GM18498 (cell line): ENCODE measurements around the gene SLC6A3.

Source experiments
- ATAC-seq: cut with Tn5 transposase; IDR thresholded peaks from one replicate; pipeline ENCODE4 v1.9.1; 2021; ENCODE audit warnings: mild to moderate bottlenecking, moderate library complexity; ENCODE audit not compliant: unreplicated experiment

Gene SLC6A3

DNA sequence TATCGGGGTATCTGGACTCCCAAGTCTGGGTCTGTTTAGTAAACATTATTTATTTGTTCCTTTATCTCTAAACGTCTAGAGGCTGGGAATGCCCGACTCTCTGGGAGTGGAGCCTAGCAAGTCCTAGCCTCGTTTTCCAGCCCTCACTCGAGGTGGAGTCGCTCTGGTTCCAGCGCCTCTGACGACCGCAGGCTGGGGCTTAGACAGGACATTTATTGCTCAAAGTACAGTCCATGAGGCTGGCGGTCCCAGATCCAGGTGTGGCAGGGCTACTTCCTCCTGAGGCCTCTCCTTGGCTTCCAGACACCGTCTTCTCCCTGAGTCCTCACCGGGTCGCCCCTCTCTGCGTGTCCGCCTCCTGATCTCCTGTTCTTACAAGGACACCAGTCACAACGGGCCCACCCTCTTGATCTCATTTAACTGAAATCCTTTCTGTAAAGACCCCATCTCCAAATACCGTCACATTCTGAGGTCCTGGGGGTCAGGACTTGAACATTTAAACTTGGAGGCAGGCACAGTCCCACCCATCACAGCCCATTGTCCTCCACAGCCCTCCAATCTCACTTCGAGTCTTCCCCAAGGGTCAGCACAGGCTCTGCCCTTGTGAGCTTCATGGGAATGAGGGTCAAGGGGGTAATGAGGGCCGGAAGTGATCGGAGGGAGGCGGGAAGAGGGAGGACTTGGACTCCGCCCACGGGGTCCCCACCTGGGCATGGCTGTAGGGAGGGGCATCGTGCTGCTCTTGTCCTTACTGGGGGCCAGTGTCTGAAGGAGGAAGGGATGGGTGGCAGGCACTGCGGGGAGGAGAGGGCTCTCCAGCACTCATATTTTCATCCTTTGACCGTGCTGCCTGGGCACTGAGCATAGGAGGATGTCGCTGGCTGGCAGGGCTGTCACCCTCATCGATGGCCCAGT is 88.1 kb downstream of the SLC6A3 start:
- ATAC-seq: no peak

DNA sequence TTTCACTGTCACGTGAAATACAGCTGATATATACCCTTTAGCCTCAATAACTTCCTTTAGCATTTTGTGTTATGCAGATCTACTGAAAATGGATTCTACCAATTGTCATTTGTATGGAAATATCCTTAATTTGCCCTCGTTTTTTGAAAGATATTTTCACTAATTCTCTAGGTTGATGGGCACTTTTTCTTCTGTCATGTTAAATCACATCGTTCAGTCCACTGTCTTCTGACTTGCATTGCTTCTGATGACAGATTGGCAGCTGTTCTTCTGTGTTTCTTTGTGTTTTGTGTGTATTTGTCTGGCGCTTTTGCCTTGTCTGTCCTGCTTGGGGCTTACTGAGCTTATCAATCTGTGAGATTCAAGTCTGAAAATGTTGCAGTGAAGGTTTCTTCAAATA is 90.7 kb downstream of the SLC6A3 start:
- no peak for ATAC-seq

DNA sequence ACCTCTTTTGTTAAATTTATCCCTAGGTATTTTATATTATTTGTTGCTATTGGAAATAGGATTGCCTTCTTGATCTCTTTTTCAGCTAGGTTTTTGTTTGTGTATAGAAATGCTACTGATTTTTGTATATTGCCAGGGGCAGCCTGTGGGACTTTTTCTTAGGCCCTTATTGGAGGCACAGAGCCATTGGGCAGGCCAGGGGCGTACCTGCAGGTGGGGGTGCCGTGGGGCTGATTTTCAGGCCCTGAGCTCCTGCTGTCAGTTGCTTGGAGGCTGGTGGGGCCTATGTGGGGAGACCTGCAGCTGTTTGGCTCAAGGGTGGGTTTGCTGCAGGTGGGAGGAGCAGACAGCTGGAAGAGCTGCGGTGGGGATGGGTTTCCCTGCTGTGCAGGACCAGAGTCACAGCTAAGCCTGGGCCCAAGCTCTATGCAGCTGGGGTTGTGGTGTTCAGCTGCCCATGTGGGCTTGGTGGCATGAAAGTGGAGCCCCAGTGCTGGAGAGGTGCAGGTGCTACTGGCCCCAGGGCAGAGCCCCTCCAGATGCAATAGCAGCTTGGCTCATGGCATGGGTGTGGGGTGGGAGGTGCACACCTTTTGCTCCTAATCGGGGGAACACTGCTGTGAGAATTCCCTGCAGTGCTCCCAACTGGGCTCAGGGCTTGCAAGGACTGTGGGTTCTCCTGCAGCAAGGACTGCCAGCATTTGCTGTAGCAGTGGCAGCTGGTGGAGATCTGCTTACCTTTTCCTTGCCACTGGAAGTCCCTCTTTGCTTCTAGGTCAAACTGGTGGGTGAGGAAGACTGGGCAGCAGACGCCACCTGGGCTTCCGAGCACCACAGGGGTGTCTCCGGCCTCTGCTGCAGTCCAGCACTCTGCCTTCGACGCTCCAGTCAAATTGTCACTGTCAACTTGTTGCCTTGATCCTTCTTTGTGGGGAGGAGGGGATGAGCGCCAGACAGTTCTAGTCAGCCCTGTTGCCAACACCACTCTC is 92.7 kb downstream of the SLC6A3 start:
- ATAC-seq: no peak

DNA sequence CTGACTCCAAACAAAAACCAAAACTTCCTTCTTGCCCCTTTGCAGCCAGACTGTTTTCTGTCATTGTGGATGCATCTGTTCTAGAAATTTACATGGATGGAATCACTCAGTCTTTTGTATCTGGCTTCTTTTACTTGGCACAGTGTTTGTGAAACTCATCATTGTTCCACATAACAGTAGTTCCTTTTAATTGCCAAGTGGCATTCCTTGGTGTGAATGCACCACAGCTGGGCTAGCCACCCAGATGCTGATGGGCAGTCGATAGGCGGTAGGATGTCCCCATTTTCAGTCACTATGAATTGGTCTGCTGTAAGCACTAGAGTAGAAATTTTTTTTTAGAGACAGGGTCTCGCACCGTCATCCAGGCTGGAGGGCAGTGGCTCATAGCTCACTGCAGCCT is 94.1 kb downstream of the SLC6A3 start:
- ATAC-seq: no peak

DNA sequence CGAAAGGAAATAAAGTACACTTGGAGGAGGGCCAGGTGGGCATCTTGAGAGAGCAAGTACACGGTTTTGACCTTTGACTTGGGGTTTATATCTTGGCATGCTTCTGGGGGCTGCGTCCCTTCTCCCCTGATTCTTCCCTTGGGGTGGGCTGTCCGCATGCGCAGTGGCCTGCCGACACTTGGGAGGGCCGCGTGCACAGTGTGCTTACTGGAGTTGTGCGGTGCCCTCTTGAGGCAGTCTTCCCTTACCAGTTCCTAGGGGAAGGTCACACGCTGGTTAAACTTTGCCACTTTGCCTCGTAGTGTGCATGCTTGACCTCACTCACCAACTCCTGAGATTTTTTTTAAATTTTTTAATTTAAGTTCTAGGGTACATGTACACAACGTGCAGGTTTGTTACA is 96.0 kb downstream of the SLC6A3 start:
- no peak for ATAC-seq

DNA sequence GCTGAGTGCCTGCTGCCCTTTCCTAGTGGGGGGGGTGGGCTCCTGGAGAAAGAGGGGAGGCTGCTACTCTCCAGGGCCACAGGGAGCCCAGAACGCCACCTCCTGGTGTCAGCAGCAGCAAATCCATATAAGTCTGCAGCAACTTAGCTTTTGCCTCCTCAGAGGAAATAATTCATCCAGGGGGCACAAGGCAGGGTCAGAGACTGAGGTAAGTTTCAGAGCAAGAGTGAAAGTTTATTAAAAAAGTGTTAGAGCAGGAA is 96.3 kb downstream of the SLC6A3 start:
- ATAC-seq: no peak

DNA sequence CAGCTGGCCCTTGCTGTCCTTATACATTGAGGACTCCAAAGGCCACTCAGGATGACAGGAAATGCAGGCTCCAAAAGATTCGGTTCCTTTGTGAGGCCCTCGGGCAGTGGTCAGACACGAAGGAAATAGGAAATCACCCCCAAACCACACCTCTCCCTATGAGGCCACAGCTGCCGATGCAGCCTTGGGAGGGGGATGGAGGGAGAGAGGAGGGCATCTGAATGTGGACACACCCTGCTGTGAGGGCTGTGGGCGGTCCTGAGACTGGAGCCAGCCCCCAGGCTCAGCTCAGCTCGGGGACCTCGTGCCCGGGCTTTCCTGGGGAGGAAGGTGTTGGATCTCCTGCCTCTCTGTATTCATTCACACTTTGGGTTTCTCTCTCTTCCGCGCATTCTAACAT is 97.7 kb downstream of the SLC6A3 start:
- ATAC-seq: no peak

DNA sequence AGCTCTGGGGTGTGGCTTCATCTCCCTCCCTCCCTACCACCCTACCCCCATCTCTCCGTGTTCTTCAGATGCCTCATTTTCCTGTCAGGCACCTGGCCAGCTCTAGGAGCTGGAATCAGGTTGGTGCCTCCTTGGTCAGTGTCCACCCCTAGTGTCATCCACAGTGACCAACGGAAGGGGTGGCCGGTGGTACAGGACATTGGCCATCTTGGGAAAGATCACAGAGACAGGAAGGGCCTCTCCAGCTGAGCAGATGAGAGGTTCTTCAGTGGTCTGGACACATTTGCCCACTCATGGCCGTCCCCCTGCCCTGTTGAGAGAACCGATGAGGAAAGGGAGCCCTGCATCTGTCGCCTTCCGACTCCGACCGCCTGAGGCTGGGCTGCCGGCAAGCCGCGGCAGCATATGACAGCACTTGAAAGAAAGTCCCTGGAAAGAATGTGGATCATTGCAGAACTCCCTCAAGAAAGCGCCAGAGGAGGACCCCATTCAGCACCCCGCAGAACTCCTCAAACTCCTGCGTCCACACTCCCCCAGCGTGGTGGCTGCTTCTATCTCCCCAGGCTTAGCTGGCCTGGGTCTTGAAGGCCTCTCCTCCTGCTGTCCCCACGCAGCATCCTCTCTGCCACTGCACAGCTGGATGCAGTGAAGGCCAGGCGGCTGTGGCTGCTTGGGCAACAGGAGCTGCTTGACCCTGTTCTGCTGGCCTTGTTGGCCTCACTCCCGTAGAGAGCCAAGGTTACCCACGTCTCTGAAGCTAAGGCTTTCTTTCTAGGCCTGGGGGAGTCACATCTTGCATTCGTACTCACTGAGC is 98.4 kb downstream of the SLC6A3 start:
- ATAC-seq: no peak

DNA sequence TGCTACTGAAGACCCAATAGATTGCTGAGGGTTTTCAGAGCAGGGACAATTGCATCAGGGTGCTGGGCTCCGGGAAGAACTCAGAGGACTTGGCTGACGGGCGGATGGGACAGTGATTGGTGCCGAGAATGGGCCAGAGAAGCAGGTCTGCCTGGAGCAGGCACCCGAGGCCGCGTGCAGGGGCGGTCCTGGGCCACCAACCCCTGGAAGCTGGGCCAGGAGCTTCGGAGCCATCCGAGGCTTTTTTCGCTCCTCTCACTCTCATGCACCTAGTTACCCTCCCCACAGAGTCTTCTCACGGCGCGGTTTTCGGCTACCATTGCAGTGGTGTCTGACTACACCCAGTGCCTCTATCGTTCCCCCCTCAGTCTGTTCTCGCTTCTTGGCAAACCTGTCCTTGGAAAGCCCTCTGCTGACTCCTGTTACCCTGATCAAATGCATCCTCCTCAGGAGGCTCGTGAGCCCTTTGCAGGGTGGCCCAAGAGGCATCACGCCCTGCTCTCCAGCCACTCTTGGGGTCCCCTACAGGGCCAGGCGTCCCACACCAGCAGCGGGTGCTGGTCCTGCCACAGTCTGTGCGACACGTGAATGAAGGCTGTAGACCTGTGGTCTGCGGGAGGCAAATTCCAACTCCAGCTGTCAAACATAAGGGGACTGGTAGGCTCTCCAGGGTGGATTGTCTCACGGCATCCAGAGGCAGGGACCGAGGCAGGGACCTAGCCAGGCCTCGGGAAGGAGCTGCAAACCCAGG is 99.2 kb downstream of the SLC6A3 start:
- no peak for ATAC-seq

DNA sequence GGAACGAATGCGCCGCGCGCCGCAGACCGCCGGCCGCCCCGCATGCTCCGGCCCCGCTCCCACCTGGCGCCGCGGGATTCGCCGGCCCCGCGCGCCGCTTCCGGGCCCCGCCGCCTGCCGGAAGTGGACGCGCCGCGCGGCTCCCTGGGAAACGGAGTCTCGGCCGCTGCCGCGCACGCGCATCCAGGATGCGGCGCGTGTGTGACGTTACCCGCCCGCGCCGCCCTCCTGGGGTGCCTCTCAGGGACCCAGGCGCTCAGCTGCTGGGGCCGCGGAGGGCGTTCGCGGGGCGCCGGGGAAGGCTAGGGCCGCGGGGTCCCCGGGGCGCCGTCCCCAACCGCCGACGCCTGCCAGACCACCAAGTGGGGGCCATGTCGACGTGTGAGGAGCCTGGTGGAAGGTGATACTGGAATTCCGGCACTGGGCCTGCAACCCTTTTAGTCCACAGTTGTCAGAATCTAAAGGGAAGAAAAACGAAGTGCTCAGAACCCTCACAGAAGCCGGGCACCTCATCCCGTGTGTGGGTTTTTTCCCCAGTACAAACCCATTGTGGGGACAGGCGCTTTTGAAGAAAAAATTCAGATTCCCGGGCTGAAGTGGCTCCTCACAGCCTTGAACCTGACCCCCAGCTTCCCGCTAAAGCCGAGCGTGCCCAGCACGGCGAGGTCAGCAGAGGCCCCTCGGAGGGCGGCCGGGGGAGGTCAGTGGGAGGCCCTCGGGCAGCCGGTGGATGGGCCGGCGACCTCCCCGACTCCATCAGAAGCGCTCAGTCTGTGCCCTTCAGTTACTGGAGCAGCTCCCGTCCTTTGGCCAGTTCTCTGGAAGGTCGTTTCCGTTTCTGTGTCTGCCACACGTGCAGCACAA is 100.0 kb downstream of the SLC6A3 start, which contains the start of gene CLPTM1L:
CLPTM1L (minus strand) TSS at position 125 of the 864 bp plus-strand sequence. CDS start 258 bp downstream, outside the sequence.
- ATAC-seq: peak; percentile 84

DNA sequence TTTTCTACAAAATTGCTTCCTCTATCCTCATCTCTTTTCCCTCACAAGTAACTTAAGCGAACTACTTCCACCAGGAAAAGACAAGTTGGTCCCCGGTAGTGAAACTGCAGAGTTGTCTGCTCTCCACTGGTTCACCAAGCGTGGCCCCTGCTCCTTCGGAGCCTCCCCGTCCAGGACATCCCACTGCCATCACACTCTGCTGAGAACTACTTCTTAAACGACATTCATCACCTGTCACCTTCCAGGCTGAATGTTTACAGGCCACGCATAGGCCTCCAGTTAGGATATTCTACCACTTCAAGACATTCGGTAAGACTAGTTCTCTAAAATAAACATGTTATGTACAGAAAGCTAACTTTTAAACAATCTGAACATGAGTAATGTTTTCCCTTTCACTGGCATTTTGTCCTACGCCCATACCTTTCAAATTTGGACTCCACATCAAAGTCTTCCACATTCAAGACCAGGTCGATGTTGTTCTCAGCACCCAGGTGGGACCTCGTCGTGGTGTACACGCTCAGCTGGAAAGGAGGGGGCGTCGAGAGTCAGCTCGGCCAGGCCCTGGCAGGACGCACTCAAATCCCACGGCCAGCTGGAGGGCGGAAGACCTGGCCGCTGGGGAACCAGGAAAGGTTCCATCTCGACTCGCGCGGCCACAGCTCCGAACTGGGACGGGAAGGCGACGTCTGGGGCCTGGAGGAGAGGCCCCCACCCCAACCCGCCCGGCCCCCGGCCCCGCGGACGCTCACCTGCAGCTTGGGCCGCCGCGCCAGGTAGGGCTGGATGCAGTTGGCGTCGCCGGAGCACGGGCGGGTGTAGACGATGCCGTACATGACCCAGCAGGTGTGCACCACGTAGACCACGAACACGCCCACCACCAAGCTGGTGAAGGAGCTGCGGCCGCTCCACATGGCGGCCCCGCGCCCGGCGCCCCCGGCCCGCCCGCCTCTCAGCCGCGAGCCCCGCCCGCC is 101.0 kb downstream of the SLC6A3 start:
- ATAC-seq: peak; percentile 21

DNA sequence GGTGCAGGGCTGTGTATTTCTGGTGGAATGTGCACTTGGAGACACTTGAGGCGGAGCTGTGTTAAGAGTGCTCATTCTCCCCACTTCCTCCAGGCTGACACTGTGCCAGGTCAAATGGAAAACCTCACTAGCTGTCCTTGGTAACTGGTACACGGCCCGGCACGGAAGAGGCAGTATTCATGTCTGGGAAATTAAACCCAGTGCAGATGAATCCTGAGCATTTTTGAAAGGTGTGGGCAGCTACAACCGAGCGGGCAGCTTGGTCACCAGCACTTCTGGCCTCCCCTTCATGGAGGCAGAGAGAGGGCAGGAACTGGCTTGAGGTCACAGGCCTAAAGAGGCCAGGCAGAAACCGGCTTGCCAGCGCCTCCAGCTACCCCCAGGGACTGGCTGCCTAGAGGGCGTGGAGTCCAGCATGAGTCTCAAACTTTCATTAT is 101.9 kb downstream of the SLC6A3 start:
- no peak for ATAC-seq
